Activated CD4-positive, CD25-positive, alpha-beta regulatory T cell treated with anti-CD3 and anti-CD28 coated beads, Interleukin-2, amount 50 U/mL, for 16 hours (primary cell): ENCODE results near the gene WDR4.
"Not testable (repeated sequence)": the region's sequence is repeated elsewhere in the genome, so short reads cannot be mapped to it uniquely, and the experiment has no call there.

ENCODE experiments used
- DNase-seq: peaks from one replicate; pipeline ENCODE4 v3.0.0-alpha.2; 2020; ENCODE audit warnings: low read depth, low spot score

WDR4 gene

GRCh38 chr21:42815217-42815616 lies 64.1 kb downstream of the WDR4 start:
- DNase-seq: no peak

DNA sequence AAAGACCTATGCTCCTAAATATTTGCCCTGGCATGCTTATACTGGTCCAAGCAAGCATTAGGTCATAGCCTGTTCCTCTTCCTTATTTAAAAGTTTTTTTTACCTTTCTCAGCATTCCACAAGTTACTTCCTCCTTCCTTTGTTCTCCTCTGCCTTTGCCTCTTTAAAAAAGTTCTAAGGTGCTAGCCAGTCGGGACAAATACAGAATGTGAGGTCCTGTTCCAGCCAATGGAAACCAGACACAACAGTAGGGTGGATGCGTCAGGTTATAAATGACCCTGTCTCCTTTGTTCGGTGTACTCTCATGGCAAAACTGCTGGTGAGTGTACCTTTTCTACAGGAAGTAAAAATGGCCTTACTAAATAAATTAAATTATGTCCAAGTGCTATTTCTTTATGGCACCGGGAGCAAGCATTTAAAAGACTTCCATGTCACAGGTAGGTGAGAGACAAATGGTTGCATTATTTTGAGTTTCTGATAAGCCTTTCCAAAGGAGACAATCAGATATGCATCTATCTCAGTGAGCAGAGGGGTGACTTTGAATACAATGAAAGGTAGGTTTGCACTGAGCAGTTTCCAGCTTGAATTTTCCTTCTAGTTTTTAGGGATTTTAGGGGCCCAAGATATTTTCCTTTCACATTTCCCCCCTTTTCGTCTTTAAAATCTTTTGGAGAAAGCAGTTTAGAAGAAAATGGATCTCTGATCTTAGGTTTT lies 66.7 kb downstream of the WDR4 start:
- DNase-seq: not testable (repeated sequence)

GRCh38 chr21:42811960-42812359 lies 67.4 kb downstream of the WDR4 start:
- DNase-seq: no peak

DNA sequence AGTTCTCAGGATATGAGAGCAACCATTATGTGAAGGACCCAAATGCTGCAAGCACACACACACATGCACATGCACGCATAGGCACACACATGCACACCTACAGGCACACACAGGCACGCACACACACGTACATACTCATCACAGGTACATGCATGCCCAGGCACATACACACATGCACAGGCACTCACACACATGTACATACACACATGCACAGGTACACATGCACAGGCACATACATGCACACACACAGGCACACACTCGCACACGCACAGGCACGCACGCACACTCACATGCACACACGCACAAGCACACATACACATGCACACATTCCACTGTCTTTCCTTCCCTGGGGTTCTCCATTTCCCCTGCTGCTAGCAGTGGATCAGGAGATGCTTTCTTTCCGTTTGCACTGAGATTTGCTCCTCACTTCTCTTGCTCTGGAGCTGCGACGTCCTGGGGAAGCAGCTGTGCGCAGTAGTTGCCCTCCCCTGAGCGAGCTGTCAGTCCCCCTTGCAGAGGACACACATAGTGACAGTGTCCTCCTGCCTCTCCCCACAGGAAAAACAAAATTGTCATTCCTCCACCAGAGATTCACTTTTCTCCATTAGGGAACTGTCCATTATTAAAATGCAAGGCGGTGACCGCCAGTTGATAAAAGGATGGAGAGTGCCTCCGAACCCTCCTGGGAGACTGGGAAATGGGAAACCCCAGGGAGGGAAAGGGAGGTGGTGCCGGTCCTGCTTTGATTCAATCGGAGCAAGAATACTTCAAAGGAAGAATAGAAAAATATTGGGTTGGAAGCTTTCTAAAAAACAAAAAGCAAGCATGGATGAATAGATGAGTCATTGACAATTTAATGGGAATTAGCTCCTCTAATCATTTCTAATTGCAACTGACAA lies 69.5 kb downstream of the WDR4 start:
- no peak for DNase-seq

DNA sequence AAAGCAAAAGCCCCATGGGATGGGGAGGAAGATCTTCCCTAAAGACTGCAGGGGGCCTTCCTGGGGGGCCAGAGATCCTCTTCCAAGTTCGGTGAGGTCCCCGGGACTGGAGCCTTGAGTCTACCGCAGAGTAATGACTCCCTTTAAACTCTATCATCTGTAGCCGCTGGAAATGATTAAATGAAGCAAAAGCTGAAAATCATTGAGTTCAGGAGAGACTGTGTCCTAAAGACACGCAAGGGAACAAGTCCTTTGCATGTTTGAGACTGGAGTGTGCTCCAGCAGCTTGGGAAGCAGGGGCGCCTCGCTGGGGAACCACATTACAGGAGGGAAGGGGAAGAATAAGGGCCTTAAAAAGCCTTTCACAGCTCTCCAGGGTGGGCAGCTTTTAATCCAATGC lies 70.2 kb downstream of the WDR4 start:
- DNase-seq: no peak

- DNase-seq: no peak
Measured at GRCh38 chr21:42807938-42808613, 71.3 kb downstream of the WDR4 start.

GRCh38 chr21:42807293-42807895 lies 71.9 kb downstream of the WDR4 start:
- not testable (repeated sequence) for DNase-seq

GRCh38 chr21:42806509-42807140 lies 72.7 kb downstream of the WDR4 start:
- no peak for DNase-seq

DNA sequence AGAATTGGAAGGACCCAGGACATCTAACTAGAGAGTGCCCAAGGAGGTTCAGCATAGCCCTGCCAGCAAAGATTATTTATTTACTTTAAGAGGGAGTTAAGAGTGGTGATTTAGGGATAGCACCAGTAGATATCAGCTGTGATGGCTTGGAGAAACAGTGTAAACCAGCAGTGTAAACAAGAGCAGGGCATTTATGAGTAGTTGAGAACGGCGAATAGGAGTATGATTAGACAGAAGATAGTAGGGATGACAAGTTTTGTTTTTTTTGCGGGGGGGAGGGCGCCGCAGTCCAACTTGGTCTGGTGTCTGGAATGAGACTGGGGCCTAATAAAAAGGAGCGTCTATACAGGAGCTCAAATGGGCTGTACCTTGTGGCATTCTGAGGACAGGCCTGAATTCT lies 77.7 kb downstream of the WDR4 start:
- not testable (repeated sequence) for DNase-seq

DNA sequence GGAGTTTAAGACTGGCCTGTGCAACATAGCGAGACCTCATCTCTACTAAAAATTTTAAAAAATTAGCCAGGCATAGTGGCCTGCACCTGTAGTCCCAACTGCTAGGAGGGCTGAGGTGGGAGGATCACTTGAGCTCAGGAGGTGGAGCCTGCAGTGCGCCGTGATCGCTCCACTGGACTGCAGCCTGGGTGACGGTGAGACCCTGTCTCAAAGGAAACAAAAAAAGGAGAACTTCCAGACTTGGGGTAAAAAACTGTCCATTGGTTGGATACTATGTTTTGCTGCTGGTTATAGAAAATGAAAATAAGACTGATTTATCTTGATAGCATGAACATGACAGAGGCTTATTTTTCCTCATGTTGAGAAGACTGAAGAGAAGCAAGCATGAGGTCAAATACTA lies 79.4 kb downstream of the WDR4 start:
- no peak for DNase-seq

DNA sequence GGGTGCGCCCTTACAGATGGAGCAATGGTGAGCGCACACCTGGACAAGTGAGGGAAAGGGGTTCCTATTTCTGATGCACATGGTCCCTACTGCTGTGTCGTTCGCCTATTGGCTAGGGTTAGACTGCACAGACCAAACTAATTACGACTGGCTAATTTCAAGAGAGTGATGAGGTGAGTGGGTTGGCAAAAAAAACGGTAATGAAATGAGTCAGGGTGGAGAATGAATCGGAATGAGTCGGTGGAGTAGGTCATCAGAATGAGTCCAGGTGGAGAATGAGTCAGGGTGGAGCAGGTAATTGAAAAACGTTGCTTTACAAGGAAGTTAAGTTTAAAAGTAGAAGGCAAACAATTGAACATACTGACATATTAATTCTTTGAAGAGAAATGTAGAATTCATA lies 79.8 kb downstream of the WDR4 start:
- no peak for DNase-seq
